ENCODE measurements around the gene STH.
"Not testable (repeated sequence)": the region's sequence is repeated elsewhere in the genome, so short reads cannot be mapped to it uniquely, and the experiment has no call there.

STH gene

GRCh38 chr17:45987706-45988105, 11.3 kb upstream of the STH start:
- DNase-seq, result no peak

- DNase-seq, result no peak
Measured at GRCh38 chr17:45989759-45990158, 9.3 kb upstream of the STH start.

GRCh38 chr17:45990886-45991285, 8.2 kb upstream of the STH start:
- DNase-seq, result no peak

- DNase-seq, result no peak
Measured at GRCh38 chr17:45991341-45991740, 7.7 kb upstream of the STH start.

- DNase-seq, result no peak
Measured at GRCh38 chr17:45992175-45992574, 6.9 kb upstream of the STH start.

GRCh38 chr17:45992904-45993303, 6.1 kb upstream of the STH start:
- no peak for DNase-seq

- DNase-seq, result no peak
Measured at GRCh38 chr17:45993962-45994627, 5.0 kb upstream of the STH start.

- no peak for DNase-seq
Measured at GRCh38 chr17:45994987-45995386, 4.1 kb upstream of the STH start.

- no peak for DNase-seq
Measured at GRCh38 chr17:45995627-45996270, 3.3 kb upstream of the STH start.

GRCh38 chr17:45996282-45996937, 2.6 kb upstream of the STH start:
- no peak for DNase-seq

GRCh38 chr17:45997166-45997565, 1.9 kb upstream of the STH start:
- no peak for DNase-seq

GRCh38 chr17:45997624-45998023, 1.4 kb upstream of the STH start:
- no peak for DNase-seq

- no peak for DNase-seq
Measured at GRCh38 chr17:45999900-46000290, 845 bp downstream of the STH start.

- no peak for DNase-seq
Measured at GRCh38 chr17:46000292-46000691, 1.2 kb downstream of the STH start.

GRCh38 chr17:46000757-46001156, 1.7 kb downstream of the STH start:
- DNase-seq, result no peak

- DNase-seq, result no peak
Measured at GRCh38 chr17:46001390-46002310, 2.6 kb downstream of the STH start.

- peak; percentile 40 for DNase-seq
Measured at GRCh38 chr17:46002311-46002972, 3.4 kb downstream of the STH start.

- no peak for DNase-seq
Measured at GRCh38 chr17:46002973-46003316, 3.9 kb downstream of the STH start.

GRCh38 chr17:46003907-46004748, 5.1 kb downstream of the STH start:
- DNase-seq, result no peak

GRCh38 chr17:46006082-46006481, 7.0 kb downstream of the STH start:
- DNase-seq, result not testable (repeated sequence)

GRCh38 chr17:46007461-46007965, 8.5 kb downstream of the STH start:
- no peak for DNase-seq

GRCh38 chr17:46008591-46008990, 9.5 kb downstream of the STH start:
- no peak for DNase-seq

Measured in GDM1 (cell line).